LHCN-M2 (cell line): ENCODE data around the gene MYPN. TPM values are rescaled to one million over a fixed set of nuclear protein-coding genes. Genes with fewer than 3 reads are reported as not detected.

Experiments
- total RNA-seq: library from RNA; depleted of rRNA; stranded (reverse); fragments of >200 nt; gene quantifications from 2 replicates; pipeline ENCODE4 v1.2.3, GENCODE V29; 2014; rRNA removed

MYPN gene
- total RNA-seq, 1 experiment from 2014 or later: 32.7 TPM

Other genes with a start within 250 kb of the MYPN start
- 14.7 and 17.8 TPM in 2 replicates for gene SIRT1, start 224.8 kb upstream of the MYPN start, total RNA-seq
- 82.3 and 82.8 TPM in 2 replicates for gene HERC4, start 34.2 kb upstream of the MYPN start, total RNA-seq
- 0.11 TPM in 1 of 2 replicates, not detected in the other for gene ATOH7, start 122.6 kb downstream of the MYPN start, total RNA-seq
- gene HNRNPH3, start 222.6 kb downstream of the MYPN start, total RNA-seq: 20.0 and 36.6 TPM in 2 replicates
- 6.2 and 6.8 TPM in 2 replicates for gene PBLD, start 223.4 kb downstream of the MYPN start, total RNA-seq